GM18858 (cell line): ENCODE data around the gene RNPEPL1.

ENCODE experiments used
- ATAC-seq: cut with Tn5 transposase; IDR thresholded peaks from one replicate; pipeline ENCODE4 v1.9.1; 2021; ENCODE audit not compliant: unreplicated experiment

RNPEPL1 gene

GRCh38 chr2:240623531-240624010 is 55.3 kb downstream of the RNPEPL1 start:
- ATAC-seq: no peak

GRCh38 chr2:240624011-240624949 is 56.0 kb downstream of the RNPEPL1 start:
- ATAC-seq: no peak

GRCh38 chr2:240624950-240625621 is 56.8 kb downstream of the RNPEPL1 start, which contains the start of gene GPR35:
TSS of gene GPR35 (plus strand) at chr2:240625480. CDS start at chr2:240629953, 4,473 bp downstream.
- ATAC-seq: no peak

- ATAC-seq: no peak
Observed at GRCh38 chr2:240626531-240627300, 58.4 kb downstream of the RNPEPL1 start.

- no peak for ATAC-seq
Observed at GRCh38 chr2:240627736-240628506, 59.6 kb downstream of the RNPEPL1 start.

GRCh38 chr2:240628507-240628807 is 60.2 kb downstream of the RNPEPL1 start:
- ATAC-seq: no peak

GRCh38 chr2:240628808-240629618 is 60.7 kb downstream of the RNPEPL1 start:
- no peak for ATAC-seq

GRCh38 chr2:240629619-240629967 is 61.3 kb downstream of the RNPEPL1 start:
- ATAC-seq: no peak

- ATAC-seq: no peak
Observed at GRCh38 chr2:240629968-240630770, 61.9 kb downstream of the RNPEPL1 start.
